AG04449 (cell line): ENCODE measurements around the gene SLC22A13.
"Not testable (repeated sequence)": the region's sequence is repeated elsewhere in the genome, so short reads cannot be mapped to it uniquely, and the experiment has no call there.

Source experiments
- CTCF ChIA-PET: fragments of 350-600 bp; formaldehyde crosslinking; extraction: SDS; loops from one replicate; lab custom pipeline; 2021; ENCODE audit warnings: antibody characterized with exemption; lab: Yijun Ruan, JAX
- POLR2A ChIA-PET: fragments of 400-600, 350-600 bp; formaldehyde crosslinking; extraction: SDS; loops from one replicate; lab custom pipeline; 2020; ENCODE audit warnings: antibody characterized with exemption, inconsistent platforms; lab: Yijun Ruan, JAX
- DNase-seq: peaks from one replicate; pipeline ENCODE4 v3.0.0-alpha.2; 2010; ENCODE audit warnings: low read depth, low spot score
- H3K4me3 ChIP-seq: 2 replicates; pipeline ENCODE4 v1.5.1; 2011; ENCODE audit warnings: low read depth, mild to moderate bottlenecking, control low read depth, low read length
- TF ChIP-seq, protein P1 (sequence below): IDR thresholded peaks from one replicate; pipeline ENCODE4 v1.5.1; 2011; ENCODE audit warnings: mild to moderate bottlenecking, moderate library complexity, low read length, control low read depth, inconsistent platforms; ENCODE audit not compliant: insufficient read depth; ENCODE audit errors: missing control alignments

The SLC22A13 gene

DNA sequence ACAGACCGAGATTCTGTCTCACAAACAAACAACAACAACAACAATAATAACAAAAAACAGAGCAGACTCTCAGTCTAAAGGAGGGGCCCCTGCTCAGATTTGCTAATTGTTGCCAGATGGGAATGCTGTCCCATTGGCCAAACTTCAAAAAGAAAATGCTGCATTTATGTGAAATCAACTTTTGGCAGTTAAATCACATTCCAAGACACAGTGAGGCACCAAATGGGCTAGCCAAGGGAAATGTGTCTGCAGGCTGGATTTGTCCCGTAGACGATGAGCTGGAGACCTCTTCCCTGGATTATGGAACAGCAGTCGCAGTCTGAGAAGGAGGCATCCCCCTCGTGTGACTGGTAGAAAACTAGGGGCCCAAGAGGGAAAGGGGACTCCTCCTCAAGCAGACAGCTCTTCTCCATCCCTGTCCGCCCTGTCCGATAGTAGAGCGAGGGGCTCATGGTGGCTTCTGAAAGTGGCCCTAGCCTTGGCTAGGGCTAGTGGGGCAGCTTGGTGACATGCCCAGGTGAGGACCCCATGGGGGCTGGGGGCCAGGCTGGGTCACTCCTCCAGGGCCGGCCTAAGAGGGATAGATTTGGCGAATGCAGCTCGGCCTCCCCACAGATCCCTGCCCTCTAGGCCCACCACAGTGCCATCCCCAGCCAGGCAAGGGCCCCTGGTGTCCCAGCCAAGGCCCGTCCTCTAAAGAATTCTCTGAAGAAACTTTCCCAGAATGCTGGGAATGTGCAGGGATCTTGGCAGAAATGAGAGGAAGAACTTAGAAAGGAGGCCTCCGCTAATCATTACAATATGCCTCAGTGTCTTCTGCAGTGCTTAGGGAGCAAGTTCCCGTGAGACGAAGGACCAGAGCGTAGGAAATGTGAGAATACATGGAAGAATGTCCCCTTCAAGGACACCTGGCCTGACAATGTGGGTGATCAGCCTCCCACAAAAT is 18.5 kb downstream of the SLC22A13 start:
- ChIA-PET CTCF (no interaction called here), POLR2A (no interaction called here)
- TF ChIP-seq, protein P1, sequence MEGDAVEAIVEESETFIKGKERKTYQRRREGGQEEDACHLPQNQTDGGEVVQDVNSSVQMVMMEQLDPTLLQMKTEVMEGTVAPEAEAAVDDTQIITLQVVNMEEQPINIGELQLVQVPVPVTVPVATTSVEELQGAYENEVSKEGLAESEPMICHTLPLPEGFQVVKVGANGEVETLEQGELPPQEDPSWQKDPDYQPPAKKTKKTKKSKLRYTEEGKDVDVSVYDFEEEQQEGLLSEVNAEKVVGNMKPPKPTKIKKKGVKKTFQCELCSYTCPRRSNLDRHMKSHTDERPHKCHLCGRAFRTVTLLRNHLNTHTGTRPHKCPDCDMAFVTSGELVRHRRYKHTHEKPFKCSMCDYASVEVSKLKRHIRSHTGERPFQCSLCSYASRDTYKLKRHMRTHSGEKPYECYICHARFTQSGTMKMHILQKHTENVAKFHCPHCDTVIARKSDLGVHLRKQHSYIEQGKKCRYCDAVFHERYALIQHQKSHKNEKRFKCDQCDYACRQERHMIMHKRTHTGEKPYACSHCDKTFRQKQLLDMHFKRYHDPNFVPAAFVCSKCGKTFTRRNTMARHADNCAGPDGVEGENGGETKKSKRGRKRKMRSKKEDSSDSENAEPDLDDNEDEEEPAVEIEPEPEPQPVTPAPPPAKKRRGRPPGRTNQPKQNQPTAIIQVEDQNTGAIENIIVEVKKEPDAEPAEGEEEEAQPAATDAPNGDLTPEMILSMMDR: no peak
- no peak overlapping the region for H3K4me3 ChIP-seq
- DNase-seq: peak; percentile 24

DNA sequence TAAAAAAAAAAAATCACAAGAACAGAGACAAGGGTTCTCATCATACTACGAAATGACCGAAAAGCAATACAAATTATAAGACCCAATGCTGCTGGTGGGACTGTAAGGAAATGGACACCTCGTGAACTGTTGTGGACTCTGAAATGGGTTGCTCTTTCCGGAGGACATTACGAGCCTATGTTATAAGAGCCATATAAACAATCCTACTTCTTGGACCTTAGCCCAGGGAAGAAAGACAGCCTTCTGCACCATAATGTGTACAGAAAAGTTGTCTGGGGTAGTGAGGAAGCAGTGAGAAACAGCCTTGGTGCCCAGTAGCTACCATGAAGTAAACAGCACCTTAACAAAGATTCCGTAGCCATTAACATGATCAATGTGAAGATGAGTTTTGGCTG is 19.1 kb downstream of the SLC22A13 start:
- ChIA-PET POLR2A (no interaction called here), CTCF (no interaction called here)
- TF ChIP-seq, protein P1: no peak
- DNase-seq: no peak
- H3K4me3 ChIP-seq: no peak overlapping the region

DNA sequence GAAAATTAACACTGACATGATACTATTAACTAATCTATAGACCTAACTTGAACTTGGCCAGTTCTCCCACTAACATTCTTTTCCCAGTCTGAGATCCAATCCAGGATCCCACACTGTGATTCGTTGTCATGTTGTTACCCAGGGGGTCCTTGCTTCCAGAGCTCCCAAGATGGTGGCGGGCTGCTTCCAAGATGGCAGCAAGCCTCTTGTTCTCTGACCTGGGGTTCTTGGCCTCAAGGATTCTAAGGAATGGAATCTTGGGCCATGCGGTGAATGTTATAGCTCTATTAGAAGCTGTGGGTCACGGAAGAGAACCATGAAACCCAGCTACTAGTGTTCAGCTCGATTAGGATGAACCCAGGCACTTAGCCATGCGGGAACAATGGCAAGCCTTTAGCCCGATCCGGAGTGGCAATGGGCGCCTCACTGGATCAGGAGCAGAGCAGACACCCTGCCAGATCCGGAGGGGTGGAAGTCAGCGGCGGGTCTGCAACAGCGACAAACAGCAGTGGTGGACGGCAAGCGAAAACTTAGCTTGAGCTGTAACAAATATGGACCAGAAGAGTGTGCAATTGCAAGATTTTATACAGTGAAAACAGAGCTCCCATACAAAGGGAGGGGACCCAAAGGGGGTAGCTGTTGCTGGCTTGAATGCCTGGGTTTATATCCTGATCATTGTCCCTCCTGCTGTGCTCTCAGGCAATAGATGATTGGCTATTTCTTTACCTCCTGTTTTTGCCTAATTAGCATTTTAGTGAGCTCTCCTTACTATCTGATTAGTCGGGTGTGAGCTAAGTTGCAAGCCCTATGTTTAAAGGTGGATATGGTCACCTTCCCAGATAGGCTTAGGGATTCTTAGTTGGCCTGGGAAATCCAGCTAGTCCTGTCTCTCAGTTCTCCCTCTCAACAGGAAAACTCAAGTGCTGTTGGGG is 23.9 kb downstream of the SLC22A13 start:
- POLR2A ChIA-PET, H3K4me3 ChIP-seq, CTCF ChIA-PET, DNase-seq: not testable (repeated sequence)

DNA sequence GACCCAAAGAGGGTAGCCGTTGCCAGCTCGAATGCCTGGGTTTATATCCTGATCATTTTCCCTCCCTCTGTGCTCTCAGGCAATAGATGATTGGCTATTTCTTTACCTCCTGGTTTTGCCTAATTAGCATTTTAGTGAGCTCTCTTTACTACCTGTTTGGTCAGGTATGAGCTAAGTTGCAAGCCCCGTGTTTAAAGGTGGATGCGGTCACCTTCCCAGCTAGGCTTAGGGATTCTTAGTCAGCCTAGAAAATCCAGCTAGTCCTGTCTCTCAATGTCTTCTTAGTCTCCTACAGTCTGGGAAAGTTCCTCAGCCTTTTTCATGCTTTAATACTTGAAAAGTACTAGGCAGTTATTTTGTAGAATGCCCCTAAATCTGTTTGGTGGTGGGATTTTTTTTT is 31.4 kb downstream of the SLC22A13 start:
- CTCF ChIA-PET: interaction anchor here (1.2 to 3.9 kb wide), 4 partner anchors 8 to 179 kb away, joined by 3 to 29 read pairs (median 8); partner anchors contain the start of gene XYLB
- DNase-seq, H3K4me3 ChIP-seq, POLR2A ChIA-PET: not testable (repeated sequence)

- ChIA-PET POLR2A (no interaction called here), CTCF (interaction anchor here (0.9 to 3.9 kb wide), 14 partner anchors 8 to 184 kb away, joined by 3 to 29 read pairs (median 5); partner anchors contain the start of genes ACAA1 and XYLB)
These were observed 31.9 kb downstream of the SLC22A13 start for GRCh38 chr3:38297537-38297936.

DNA sequence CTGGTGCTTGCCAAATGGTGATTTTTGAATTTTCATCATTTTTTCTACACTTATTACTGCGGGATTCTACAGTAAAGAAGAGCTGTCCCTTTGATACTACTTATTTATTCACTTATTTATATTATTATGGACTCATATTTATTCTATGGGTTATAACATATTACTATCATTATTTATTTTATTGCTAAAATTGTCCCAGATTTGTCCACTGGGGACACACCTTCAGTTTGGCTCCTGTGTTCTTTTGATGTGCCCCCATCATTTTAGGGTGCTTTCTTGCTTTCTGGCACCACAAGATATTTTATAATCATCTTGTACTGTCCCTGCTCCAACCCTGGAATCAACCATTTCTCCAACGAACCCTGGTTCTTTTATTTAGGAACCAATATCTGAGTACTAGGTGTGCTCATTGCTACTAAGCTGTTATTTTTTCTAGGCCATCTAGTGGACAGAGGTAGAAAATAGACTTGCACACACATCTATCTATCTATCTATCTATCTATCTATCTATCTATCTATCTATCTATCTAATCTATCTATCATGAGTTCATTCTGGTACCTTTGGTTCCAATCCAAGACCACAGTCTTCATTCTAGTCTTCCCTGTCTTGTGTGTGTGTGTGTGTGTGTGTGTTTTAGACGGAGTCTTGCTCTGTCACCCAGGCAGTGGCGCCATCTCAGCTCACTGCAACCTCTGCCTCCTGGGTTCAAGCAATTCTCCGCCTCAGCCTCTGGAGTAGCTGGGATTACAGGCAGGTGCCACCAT is 32.5 kb downstream of the SLC22A13 start:
- POLR2A ChIA-PET: no interaction called here
- no peak for DNase-seq
- no peak overlapping the region for H3K4me3 ChIP-seq
- TF ChIP-seq, protein P1: peak; percentile 20
- CTCF ChIA-PET: interaction anchor here (0.9 to 3.9 kb wide), 17 partner anchors 7 to 325 kb away, joined by 3 to 29 read pairs (median 4); partner anchors contain the start of genes ACAA1 and XYLB

More at GRCh38 chr3:38297537-38297936, 31.9 kb downstream of the SLC22A13 start:
- TF ChIP-seq, protein P1: no peak
- no peak overlapping the region for H3K4me3 ChIP-seq
- no peak for DNase-seq
